GM10266 (cell line): ENCODE data around the gene CACNA2D4.

Experiments
- DNase-seq: peaks from one replicate; pipeline ENCODE4 v3.0.0; 2012; ENCODE audit errors: extremely low spot score
- CTCF ChIP-seq: IDR thresholded peaks from 2 replicates; pipeline ENCODE4 v1.5.1; 2012; ENCODE audit warnings: mild to moderate bottlenecking, low read depth; ENCODE audit not compliant: control insufficient read depth, insufficient read depth; ENCODE audit errors: missing control alignments

Gene CACNA2D4

GRCh38 chr12:1801303-1801975 is 117.0 kb downstream of the CACNA2D4 start:
- peak; percentile 8 for DNase-seq
- no peak for TF ChIP-seq CTCF

GRCh38 chr12:1800401-1801302 is 117.8 kb downstream of the CACNA2D4 start:
- peak; percentile 22 for DNase-seq
- TF ChIP-seq CTCF: peak; percentile 36

GRCh38 chr12:1799882-1800400 is 118.5 kb downstream of the CACNA2D4 start:
- no peak for TF ChIP-seq CTCF
- peak; percentile 3 for DNase-seq

GRCh38 chr12:1799051-1799881 is 119.2 kb downstream of the CACNA2D4 start:
- no peak for DNase-seq
- no peak for TF ChIP-seq CTCF

- peak; percentile 7 for DNase-seq
Observed at GRCh38 chr12:1798641-1799020, 119.8 kb downstream of the CACNA2D4 start.

More at GRCh38 chr12:1798641-1799020, 119.8 kb downstream of the CACNA2D4 start:
- no peak for TF ChIP-seq CTCF
